ENCODE results near the gene MT1E. TPM values are rescaled to one million over a fixed set of nuclear protein-coding genes. Genes with fewer than 3 reads are reported as not detected.
A peak's percentile ranks its signal among the peaks of the same experiment; 100 is the strongest.

Gene MT1E
- total RNA-seq, 2 experiments from 2014 or later: 22.1 to 23.3 TPM

GRCh38 chr16:56601325-56601724 is 24.3 kb upstream of the MT1E start:
- TF ChIP-seq CTCF (IDR thresholded peaks at IDR 0.05): no peak
- intact Hi-C loops (cut with micrococcal nuclease): no loop called here
- CTCF ChIA-PET: interaction anchor here (0.9 to 6.3 kb wide), 13 partner anchors 9 to 106 kb away, joined by 3 to 47 read pairs (median 5); no protein-coding TSS in a partner anchor

GRCh38 chr16:56603589-56603988 is 22.0 kb upstream of the MT1E start:
- TF ChIP-seq CTCF (IDR thresholded peaks at IDR 0.05): peak; percentile 12
- no peak overlapping the region for H3K4me3 Mint-ChIP-seq
- DNase-seq: no peak
- no peaks in the 10 kb centered on the region for H3K9me3 Mint-ChIP-seq
- peaks cover 24% of the 10 kb centered on the region for H3K4me1 Mint-ChIP-seq (ENCODE audit: low read depth)
- POLR2A ChIA-PET: interaction anchor here (1.2 kb wide), 1 partner anchor 26 kb away, joined by 3 read pairs; no protein-coding TSS in a partner anchor
- intact Hi-C loops (cut with micrococcal nuclease): no loop called here
- no peak overlapping the region for H3K27ac Mint-ChIP-seq
- no peaks in the 10 kb centered on the region for H3K36me3 Mint-ChIP-seq (ENCODE audit: low read depth)
- CTCF ChIA-PET: interaction anchor here (0.6 to 6.3 kb wide), 5 partner anchors 12 to 98 kb away, joined by 3 to 47 read pairs (median 3); partner anchors contain the start of gene MT1X
- peaks cover 6% of the 10 kb centered on the region for H3K27me3 Mint-ChIP-seq
- no peak for ATAC-seq

More at GRCh38 chr16:56601325-56601724, 24.3 kb upstream of the MT1E start:
- DNase-seq (no peak), ATAC-seq (no peak)
- peaks cover 8% of the 10 kb centered on the region for H3K4me1 Mint-ChIP-seq (ENCODE audit: low read depth)
- no peaks in the 10 kb centered on the region for H3K36me3 Mint-ChIP-seq (ENCODE audit: low read depth)
- no peak overlapping the region for H3K27ac Mint-ChIP-seq
- H3K9me3 Mint-ChIP-seq: no peaks in the 10 kb centered on the region
- H3K27me3 Mint-ChIP-seq: peaks cover 6% of the 10 kb centered on the region
- POLR2A ChIA-PET: interaction anchor here (0.7 to 1.0 kb wide), 2 partner anchors 16 to 25 kb away, joined by 3 read pairs; no protein-coding TSS in a partner anchor
- no peak overlapping the region for H3K4me3 Mint-ChIP-seq

- H3K36me3 Mint-ChIP-seq (ENCODE audit: low read depth): peaks cover 2% of the 10 kb centered on the region
- intact Hi-C loops (cut with micrococcal nuclease): no loop called here
- ChIA-PET POLR2A (interaction anchor here (0.8 kb wide), 1 partner anchor 78 kb away, joined by 4 read pairs; the partner anchor contains the start of gene MT1X), CTCF (interaction anchor here (0.8 to 6.3 kb wide), 5 partner anchors 28 to 184 kb away, joined by 3 to 47 read pairs (median 4); no protein-coding TSS in a partner anchor)
- peaks cover 6% of the 10 kb centered on the region for H3K27me3 Mint-ChIP-seq
- H3K9me3 Mint-ChIP-seq: no peaks in the 10 kb centered on the region
- ATAC-seq (no peak), DNase-seq (no peak)
- H3K27ac Mint-ChIP-seq: no peak overlapping the region
- H3K4me3 Mint-ChIP-seq: no peak overlapping the region
- peaks cover 32% of the 10 kb centered on the region for H3K4me1 Mint-ChIP-seq (ENCODE audit: low read depth)
- no peak for TF ChIP-seq CTCF (IDR thresholded peaks at IDR 0.05)
These were observed 20.6 kb upstream of the MT1E start for GRCh38 chr16:56604966-56605365.

GRCh38 chr16:56605475-56605874 is 20.1 kb upstream of the MT1E start:
- Mint-ChIP-seq H3K27me3 (peaks cover 3% of the 10 kb centered on the region), H3K4me3 (no peak overlapping the region), H3K27ac (no peak overlapping the region), H3K4me1 (ENCODE audit: low read depth) (peaks cover 36% of the 10 kb centered on the region), H3K36me3 (ENCODE audit: low read depth) (peaks cover 2% of the 10 kb centered on the region), H3K9me3 (no peaks in the 10 kb centered on the region)
- intact Hi-C loops (cut with micrococcal nuclease): no loop called here
- no peak for TF ChIP-seq CTCF (IDR thresholded peaks at IDR 0.05)
- POLR2A ChIA-PET: interaction anchor here (0.8 to 1.4 kb wide), 3 partner anchors 9 to 79 kb away, joined by 3 to 4 read pairs (median 4); partner anchors contain the start of gene MT1X
- DNase-seq (no peak), ATAC-seq (no peak)
- CTCF ChIA-PET: interaction anchor here (0.8 to 6.3 kb wide), 7 partner anchors 18 to 184 kb away, joined by 3 to 47 read pairs (median 4); no protein-coding TSS in a partner anchor

GRCh38 chr16:56606071-56606475 is 19.5 kb upstream of the MT1E start:
- Mint-ChIP-seq H3K27me3 (peaks cover under 1% of the 10 kb centered on the region), H3K4me3 (no peak overlapping the region), H3K4me1 (ENCODE audit: low read depth) (peaks cover 41% of the 10 kb centered on the region), H3K27ac (peak overlapping the region; percentile 13), H3K9me3 (no peaks in the 10 kb centered on the region), H3K36me3 (ENCODE audit: low read depth) (peaks cover 2% of the 10 kb centered on the region)
- DNase-seq (peak; percentile 42), ATAC-seq (no peak)
- POLR2A ChIA-PET: interaction anchor here (0.7 to 1.4 kb wide), 3 partner anchors 9 to 78 kb away, joined by 3 to 4 read pairs (median 3); no protein-coding TSS in a partner anchor
- TF ChIP-seq CTCF (IDR thresholded peaks at IDR 0.05): no peak
- intact Hi-C loops (cut with micrococcal nuclease): no loop called here
- CTCF ChIA-PET: interaction anchor here (1.0 to 6.3 kb wide), 6 partner anchors 18 to 95 kb away, joined by 3 to 47 read pairs (median 4); no protein-coding TSS in a partner anchor
